HG03103 (cell line): Measurements from ENCODE around the gene CDH4.

Experiments used
- ATAC-seq: cut with Tn5 transposase; IDR thresholded peaks from one replicate; pipeline ENCODE4 v1.9.1; 2021; ENCODE audit warnings: low read depth; ENCODE audit not compliant: unreplicated experiment

Gene CDH4

DNA sequence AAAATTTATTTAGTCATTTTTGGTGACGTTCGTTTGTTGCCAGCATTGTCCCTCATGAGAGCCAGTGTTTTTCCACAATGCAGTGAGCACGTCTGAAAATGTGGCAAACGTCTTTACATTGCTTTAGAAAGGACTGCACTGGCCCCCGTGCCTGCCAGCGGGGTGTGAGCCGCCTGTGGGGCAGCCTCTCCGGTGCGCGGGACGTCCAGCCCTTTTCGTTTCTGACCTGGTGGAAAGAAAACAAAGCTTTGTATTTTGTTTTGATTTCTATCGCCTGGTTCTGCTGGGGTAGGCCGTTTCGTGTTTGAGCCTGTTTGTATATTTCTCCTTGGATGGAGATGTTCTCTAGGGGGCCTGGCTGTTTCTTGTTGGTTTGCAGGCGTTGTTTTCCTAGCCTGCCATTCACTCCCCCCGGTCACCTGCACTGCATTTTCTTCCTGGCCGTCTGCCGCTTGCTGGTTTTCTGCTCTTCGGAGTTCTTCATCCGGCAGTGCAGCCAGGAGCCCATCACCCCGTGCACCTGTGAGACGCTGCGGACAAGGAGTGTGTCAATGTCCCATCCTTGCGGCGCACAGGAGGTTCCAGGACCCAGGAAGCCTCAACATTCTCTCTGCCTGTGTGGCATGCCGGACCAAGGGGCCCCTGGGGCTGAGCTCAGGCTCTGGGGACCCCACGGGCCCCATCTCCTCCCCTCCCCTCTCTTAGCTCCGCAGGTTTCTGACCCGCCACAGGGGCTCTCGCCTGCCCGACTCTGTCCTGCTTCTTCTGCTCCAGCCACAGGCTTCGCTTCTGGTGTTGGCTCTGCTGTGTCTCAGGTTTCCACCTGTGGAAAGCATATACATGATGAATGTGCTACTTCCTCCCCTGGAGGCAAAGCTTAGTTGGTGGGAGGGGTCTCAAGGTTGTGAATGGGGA is 100.5 kb downstream of the CDH4 start:
- no peak for ATAC-seq

GRCh38 chr20:61353261-61354000 is 101.4 kb downstream of the CDH4 start:
- no peak for ATAC-seq

DNA sequence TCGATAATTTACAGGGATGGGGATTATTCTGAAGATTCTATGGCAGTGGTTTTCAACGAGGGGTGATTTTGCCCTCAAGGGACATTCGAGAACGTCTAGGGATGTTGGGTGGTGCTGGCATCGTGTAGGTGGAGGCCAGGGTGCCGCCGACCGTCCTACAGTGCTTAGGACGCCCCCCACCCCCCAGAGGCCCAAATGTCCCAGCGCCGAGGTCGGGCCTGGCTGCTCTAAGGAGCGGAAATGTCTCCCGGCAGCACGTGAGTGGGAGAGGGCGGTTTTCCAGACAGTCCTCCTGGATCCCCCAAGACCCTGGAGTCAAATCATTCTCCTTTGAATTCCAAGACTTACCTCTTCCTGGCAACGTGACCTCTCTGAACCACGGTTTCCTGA is 101.9 kb downstream of the CDH4 start:
- no peak for ATAC-seq

GRCh38 chr20:61354501-61354900 is 102.4 kb downstream of the CDH4 start:
- no peak for ATAC-seq

DNA sequence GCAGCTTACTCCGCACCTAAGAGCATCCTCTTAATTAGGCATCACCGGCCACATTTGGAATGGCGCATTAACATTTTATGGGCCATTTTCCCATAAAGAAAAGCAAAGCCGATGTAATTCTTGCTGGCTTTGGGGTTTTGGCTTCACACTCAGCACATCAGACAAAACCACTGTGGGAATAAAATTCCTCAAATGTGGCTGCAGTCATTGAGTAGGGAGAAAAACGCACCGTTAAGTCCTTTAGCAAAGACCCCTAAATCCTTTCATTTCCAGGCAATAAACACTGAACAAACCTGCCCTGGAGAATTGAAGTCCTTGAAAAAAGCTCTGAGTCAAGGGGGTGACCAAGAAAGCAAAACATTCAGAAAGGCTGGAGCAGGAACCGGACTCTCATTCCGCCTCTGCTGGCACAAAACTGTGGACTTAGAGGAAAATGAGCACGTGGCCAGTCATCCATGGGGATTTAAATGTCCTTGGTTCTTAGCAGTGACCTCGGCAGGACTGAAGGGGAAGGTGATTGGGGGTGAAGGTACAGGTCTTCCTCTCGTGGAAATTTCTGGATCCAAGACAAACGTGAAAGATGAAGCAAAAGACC is 102.9 kb downstream of the CDH4 start:
- ATAC-seq = no peak

DNA sequence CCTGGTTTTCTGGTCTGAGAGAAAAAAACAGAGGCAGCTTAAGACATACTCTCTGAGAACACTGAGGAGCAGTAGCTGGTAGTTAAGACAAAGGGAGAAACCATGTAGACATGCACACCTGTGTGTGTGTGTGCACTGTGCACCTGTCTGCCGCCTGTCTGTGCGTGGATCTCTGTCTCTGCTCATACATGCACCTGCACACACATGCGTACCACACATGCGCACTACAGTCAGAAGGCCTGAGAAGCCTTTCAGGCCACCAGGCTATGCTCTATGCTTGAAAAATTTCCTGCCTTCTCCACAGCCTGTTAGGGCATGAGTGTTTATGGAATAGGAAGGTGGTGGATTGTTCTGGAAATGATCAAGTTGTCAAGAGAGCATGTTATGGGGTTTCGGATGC is 103.5 kb downstream of the CDH4 start:
- ATAC-seq = no peak

DNA sequence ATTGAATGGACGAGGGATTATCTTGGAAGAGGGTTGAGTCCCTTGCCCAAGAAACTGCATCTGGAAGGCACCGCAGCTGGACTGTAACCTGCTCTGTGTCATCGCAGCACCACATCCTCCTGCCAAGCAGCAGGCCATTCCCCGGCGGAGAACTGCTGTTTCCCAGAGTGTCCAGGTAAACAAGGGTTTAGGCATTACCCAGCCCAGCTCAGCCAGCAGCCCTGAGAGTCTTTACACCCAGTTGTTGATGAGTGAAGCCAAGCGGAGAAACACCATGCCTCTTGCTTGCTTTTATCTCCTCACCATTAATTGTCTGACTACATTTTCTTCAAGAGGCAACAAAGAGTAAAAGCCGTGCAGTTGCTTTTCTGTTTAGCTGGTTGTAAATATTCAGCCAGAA is 104.1 kb downstream of the CDH4 start:
- no peak for ATAC-seq

DNA sequence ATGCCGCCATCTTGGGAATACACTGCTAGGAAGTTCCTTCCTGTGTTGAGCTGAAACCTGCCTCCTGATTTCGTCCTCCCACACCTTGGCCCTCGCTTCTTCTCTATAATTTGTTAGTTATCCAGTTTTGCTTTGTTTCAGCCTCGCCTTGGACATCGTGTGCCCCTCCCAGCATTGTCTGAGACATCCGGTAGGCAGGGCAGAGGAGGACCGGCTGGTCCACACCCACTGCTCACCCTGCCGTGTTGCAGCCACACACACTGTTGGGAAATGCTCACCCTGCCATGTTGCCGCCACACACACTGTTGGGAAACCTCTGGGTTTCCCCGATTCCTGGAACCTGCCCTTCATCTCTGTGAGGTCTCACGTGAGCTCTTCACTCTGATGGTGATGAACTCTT is 105.1 kb downstream of the CDH4 start:
- no peak for ATAC-seq

- no peak for ATAC-seq
These were observed 107.2 kb downstream of the CDH4 start for GRCh38 chr20:61359254-61359653.

- ATAC-seq = no peak
These were observed 108.2 kb downstream of the CDH4 start for GRCh38 chr20:61360296-61360695.

DNA sequence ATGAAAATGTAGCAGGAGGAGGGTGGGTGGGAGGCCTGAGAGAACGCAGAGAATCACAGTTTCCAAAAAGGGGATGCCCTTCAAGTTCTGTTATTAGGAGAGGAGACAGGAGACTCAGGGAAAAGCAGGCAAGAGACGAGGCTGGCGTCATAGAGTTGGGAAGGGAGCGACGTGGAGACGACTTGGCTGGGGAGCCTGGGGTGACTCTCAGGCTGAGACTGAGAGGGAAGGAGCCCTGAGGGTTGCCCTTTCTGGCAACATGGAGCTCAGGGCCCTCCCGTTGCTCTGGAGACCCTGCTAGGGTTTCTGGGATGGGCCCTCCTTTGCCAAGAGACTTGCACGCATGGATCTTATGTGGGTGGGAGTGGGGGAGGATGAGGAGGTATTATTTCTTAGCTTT is 108.9 kb downstream of the CDH4 start:
- no peak for ATAC-seq

DNA sequence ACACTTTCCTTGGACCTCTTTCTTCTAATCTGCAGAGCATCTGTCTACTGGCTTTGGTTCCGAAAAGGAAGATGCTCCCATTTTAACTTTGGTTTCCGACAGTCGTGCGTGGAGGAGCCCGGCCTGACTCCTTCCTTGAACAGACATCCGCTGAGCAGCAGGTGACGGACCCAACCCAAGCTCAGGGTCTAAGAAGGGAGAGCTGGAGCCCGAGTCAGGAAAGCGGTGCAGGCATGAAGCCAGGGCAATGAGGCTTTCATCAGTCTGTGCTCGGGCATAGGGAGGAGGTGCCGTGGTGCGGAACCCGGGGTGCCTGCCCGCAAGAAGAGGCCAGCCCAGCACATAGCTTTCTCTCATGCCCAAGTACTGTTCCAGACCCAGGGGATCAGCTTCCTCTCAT is 109.4 kb downstream of the CDH4 start:
- no peak for ATAC-seq

GRCh38 chr20:61364147-61364546 is 112.1 kb downstream of the CDH4 start:
- no peak for ATAC-seq

DNA sequence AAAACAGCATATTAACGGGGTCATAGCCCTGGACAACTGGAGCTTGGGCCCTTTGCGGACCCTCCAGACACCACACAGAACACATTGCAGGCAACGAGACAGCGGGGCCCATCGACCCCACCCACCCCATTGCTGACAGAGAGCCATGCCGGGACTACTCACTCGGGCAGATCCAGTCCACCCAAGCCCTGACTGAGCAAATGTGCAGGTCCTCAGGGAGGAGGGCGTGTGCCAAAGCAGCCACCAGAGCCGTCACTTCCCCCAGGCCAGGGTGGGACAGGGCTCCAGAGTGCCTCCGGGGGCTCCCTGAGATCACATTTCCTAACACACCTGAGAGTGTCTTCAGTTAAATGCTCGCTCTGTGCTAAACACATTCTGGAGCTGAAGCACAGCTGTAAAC is 114.9 kb downstream of the CDH4 start:
- ATAC-seq = no peak

DNA sequence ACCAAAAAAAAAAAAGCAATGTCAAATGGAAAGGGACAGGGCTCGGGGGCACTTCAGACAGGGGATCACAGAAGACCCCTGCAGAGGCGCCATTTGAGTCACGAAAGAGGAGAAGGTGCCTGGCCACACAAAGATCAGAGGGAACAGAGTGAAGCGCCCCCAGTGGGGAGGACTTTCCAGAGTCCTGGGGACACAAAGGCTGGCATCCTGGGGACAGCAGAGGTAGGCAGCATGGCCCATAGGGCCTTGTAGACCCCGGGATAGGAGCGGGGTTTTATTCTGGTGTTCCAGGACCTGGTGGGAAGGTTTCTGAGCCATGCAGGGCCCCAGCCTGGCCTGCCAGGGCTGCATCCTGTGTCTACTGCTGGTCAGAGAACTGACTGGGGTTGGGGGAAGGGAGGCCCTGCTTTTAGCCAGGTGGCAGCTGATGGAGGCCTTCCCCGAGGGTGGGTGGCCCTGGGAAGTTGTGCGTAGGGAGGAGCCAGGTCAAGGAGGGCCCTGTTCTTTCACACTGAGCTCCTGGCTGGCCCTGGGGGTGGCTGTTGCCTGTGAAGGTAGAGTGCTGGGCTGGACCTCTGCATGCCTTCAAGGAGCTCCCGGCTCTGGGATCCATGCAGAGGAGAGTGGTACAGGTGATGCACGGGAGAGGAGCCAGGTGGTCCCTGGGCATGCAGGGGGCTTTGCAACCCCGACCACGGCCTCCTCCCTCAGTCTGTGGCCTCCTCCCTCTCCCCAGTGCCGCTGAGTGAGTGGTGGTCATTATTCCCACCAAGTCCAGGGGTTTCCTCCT is 117.9 kb downstream of the CDH4 start:
- ATAC-seq = no peak

GRCh38 chr20:61370841-61371303 is 118.8 kb downstream of the CDH4 start:
- no peak for ATAC-seq

DNA sequence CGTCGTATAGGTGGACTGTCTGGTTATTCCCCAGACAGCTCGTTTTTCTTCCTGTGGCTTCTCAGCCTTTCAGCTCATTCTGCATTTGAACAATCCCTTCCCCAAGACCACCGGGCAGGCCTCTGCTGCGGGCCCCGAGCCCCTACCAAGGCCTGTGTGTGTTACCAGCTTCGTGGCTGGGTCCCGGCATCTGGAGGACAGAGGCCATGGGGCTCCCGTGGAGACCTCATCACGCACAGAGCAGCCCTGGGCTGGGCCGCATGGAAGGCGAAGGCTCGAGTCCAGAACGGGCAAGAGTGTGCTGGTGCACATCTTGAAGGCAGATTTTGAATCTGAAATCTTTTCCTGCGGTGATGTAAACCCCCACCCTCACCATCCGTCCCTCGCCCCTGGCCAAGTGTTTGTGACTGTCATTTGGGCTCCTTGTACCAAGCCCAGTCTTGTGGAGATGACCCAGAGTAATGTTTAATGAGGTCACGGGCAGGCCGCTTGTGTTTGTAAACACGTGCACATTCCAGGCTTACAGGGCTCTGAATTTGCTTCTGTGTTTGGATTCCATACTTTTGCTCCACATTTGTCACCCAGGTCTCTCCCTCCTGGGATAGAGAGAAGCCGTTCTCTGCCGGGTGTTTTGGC is 119.6 kb downstream of the CDH4 start:
- ATAC-seq = no peak

DNA sequence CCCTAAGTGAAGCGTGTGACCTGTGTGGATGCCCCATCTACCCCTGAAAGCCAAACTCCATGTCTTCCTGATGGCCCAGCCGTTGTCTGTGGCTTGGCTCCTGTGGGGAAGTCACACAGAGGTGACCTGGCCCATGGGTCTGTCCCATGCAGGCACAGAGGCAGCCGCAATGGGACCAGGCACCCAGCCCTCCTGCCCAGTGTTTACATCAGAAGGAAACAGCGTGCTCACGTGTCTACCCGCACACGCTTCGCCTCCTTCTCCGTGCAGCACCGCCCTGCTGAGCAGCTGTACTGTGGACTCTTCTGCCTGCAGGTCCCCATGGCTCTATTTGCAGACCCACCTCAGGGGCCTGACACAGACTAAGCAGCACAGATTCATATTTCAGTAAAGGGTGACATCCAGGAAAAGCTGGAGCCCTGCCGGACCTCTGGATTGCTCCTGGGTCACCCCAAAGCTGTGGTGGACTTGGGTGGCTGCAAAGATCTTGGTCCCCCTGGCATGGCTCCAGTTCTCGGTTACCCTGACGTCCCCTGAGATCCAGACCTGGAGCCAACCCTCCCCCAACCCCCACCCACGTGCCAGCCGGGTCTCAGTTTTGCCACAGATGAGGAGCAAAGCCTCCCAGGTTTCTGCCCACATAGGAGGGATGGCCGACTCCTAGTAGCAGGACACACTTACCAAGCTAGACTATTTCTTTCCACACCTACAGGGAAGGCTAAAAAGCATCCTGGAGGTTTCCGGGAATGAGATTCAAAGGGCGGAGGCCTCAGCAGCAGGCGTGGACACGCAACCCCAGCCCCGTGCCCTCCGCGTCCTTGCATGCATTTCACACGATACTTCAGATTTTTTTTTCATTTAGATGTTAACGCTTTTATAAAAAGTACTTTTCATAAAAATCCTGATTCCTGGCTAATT is 120.3 kb downstream of the CDH4 start:
- no peak for ATAC-seq

DNA sequence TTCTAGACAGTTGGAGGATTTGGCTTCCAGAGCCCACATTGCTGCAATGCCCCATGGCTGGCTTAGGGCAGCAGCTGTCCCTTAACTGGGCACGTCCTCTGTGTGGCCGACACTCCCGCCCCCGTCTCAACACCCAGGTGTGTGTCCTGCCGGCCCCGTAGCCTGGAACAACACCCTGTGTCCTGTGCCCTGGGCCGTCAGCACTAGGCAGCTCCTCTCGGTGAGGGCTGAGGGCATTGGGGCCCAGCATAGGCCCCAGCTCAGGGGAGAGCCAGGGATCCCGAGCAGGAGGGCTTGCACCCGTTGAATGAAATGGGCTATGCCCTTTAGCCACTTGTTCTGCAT is 121.0 kb downstream of the CDH4 start:
- no peak for ATAC-seq
